Kasumi-1 (cell line): ENCODE results near the gene MPV17L2.

ENCODE experiments used
- DNase-seq, 2 experiments: peaks; one replicate each; lab custom pipeline; 2025; lab: John Stamatoyannopoulos, UW

The MPV17L2 gene

GRCh38 chr19:18218600-18218999 is 25.6 kb downstream of the MPV17L2 start:
- DNase-seq, result no peak

- DNase-seq, result no peak
Observed at GRCh38 chr19:18219911-18220631, 27.1 kb downstream of the MPV17L2 start.

DNA sequence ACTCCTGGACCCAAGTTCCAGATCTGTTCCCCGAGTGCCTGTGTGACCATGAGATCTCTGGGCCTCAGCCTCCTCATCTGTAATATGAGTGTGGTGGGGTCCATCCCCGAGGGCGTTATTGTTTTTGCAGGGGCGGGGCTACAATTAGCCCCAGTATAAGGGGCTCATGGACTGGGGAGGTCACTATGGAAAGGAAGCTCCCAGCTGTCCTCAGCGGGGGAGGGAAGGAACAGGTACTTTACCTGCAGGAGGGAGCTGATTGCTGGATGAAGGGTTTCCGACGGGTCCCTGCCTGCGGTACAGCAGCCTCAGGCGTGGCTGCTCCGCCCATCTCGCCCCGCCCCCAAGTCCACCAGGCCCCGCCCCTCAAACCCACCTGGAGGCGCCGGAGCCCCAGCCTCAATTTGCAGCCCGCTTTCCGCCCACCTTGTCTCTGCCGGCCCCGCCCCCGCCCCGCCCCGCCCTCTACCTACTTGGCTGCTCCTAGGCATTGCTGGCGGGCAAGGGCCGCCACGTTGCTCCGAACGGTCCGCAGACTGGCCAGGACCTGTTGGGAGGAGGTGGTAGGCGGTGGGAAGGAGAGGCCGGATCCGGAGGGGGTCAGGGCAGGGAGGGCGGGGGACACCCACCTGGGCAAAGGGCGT is 27.7 kb downstream of the MPV17L2 start:
- DNase-seq, result no peak

DNA sequence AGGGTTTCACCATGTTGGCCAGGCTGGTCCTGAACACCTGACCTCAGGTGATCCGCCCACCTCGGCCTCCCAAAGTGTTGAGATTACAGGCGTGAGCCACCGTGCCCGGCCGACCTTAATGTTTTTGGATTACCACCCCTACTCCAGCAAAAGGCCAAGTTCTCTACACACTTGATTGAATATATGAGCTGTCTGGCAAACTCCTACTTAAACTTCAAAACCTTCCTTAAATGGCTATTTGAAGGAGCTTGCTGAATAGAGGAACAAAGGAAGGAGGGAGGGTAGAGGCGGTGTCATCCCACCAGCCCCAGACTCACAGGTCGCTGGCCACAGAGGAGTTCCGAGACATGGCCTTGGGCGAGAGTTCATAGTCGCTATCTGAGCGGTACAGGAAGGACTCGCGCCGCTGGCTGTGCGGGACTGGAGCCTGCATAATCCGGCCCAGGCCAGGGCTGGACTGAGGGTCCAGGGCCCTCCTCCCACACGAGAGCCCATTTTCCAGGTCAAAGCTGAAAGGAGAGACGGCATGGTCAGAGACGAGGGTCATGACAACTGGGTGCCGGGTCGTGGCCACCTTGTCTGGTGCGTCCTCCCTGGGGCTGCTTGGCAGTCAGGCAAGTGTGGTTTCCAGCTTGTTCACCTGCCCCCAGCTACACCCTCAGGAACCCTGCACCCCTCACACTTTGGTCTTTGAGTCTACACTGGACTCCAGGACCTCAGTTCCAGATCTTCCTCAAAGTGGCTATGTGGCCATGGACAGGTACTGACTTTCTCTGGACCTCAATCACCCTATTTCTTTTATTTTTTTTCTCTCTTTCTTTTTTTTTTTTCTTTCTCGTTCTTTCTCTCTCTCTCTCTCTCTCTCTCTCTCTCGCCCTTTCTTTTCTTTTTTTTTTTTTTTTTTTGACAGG is 29.1 kb downstream of the MPV17L2 start:
- no peak for DNase-seq

GRCh38 chr19:18223860-18224524 is 31.0 kb downstream of the MPV17L2 start:
- peak; percentile 32 to 56 for DNase-seq

GRCh38 chr19:18224525-18225354 is 31.7 kb downstream of the MPV17L2 start:
- DNase-seq, result peak; percentile 95 to 98

- DNase-seq, result no peak
Observed at GRCh38 chr19:18225355-18225701, 32.3 kb downstream of the MPV17L2 start.

GRCh38 chr19:18225702-18226468 is 32.9 kb downstream of the MPV17L2 start, which contains the start of gene PDE4C:
PDE4C (minus strand) TSS chr19:18226438; CDS start chr19:18226415, 23 bp downstream.
- no peak for DNase-seq

- DNase-seq, result no peak
Observed at GRCh38 chr19:18226956-18227780, 34.1 kb downstream of the MPV17L2 start.

DNA sequence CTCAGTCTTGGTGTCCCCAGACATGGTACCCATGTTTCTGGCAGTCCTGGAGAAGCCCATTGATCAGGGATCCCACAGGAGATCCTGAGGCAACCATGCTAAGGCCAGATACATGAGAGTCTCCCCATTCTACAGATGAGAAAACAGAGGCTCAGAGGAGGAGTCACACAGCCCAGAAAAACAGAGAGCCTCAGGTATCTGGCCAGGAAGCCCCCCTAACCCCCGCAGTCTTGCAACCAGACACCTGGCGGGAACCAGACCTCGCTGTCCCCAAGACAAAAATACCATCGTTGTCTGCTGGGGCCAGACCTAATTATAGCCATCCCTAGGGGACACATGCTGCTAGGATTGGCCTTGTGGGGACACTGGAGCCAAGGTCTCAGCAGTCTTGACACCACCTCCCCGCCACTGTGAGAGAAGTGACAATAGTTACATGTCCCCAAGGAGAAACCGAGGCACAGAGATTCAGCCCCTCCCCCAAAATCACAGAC is 34.8 kb downstream of the MPV17L2 start:
- DNase-seq, result no peak

DNA sequence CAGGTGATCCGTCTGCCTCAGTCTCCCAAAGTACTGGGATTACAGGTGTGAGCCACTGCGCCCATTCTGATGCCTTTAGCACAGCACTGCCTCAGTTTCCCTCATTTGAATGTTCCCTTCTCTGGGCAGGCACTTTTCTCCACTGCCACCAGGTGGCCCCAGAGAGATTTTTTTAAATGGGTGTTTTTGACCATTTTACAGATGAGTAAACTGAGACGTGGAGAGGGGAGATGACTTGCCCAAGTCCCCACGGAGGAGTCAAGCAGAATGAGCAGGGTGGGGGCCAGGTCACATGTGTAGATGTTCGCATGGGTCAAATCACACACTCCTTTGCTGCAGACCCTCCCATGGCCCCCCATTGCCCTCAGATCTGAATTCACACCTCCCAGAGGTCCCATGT is 36.5 kb downstream of the MPV17L2 start:
- no peak for DNase-seq

DNA sequence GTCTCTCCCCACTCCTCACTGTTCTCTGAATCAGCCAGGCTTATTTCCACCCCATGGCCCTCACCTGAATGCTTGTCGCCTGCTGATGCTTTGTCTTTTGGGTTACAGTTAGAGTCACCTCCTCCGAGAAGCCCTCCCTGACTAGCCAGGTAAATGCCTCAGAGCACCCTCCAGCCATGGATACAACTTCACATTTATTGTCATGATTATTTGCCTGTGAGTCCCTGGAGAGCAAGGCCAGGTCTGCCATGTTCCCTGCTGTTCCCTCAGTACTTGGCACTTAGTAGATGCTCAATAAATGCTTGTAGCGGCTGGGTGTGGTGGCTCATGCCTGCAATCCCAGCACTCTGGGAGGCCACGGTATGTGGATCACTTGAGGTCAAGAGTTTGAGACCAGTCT is 36.9 kb downstream of the MPV17L2 start:
- no peak for DNase-seq

DNA sequence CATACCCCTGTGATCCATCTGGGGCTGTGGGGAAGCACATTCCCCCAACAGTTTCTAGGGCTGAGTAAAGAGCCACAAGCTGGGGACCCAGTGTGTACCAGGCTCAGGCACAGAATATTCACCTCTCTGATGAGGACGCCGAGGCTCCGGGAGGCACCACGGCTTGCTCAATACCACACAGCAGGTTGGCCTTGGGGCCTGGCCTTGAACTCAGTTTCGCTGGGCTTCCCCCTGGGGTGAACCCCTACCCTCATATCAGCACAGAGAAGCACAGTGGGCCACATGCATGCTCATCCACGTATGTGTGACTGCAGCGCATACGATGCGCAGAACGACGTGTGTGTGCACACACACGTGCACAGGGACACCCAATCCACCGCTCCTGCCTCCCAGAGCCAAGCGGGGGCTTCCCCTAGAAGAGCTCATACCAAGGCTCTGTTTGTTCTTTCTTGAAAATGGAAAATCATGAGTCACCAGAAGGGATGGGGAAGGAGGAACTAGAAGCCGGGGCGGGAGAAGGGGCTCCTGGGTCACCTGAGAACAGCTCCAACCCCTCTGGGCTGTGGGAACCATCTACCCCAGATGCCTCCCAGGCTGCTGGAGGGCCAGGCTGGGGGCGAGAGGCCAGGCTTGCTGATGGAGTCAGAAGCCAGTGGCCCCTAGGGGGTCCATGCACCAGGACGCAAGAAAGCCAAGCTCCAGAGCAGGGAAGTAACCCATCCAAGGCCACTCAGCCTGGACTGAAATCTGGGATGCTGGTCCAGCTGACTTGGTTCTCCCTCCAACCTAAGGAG is 38.1 kb downstream of the MPV17L2 start:
- DNase-seq, result peak in 1 of 2 experiments; percentile 15

- DNase-seq, result no peak
Observed at GRCh38 chr19:18231775-18232174, 38.8 kb downstream of the MPV17L2 start.

- no peak for DNase-seq
Observed at GRCh38 chr19:18232540-18233223, 39.7 kb downstream of the MPV17L2 start.

- DNase-seq, result peak; percentile 33 to 54
Observed at GRCh38 chr19:18233224-18233825, 40.3 kb downstream of the MPV17L2 start.

GRCh38 chr19:18234194-18234593 is 41.2 kb downstream of the MPV17L2 start:
- no peak for DNase-seq
